NCI-H1930 (cell line): ENCODE measurements around the gene TCHP.

Experiments
- DNase-seq, 2 experiments: peaks; one replicate each; lab custom pipeline; 2025; lab: John Stamatoyannopoulos, UW

The TCHP gene

GRCh38 chr12:109932878-109933503 is 32.9 kb downstream of the TCHP start:
- DNase-seq, result no peak

- no peak for DNase-seq
Measured at GRCh38 chr12:109934026-109934425, 34.0 kb downstream of the TCHP start.

GRCh38 chr12:109937371-109937770 is 37.3 kb downstream of the TCHP start:
- DNase-seq, result no peak

GRCh38 chr12:109938947-109939346 is 38.9 kb downstream of the TCHP start:
- no peak for DNase-seq

GRCh38 chr12:109939504-109939903 is 39.4 kb downstream of the TCHP start:
- no peak for DNase-seq

GRCh38 chr12:109940339-109940923 is 40.4 kb downstream of the TCHP start:
- DNase-seq, result no peak

GRCh38 chr12:109943811-109944210 is 43.7 kb downstream of the TCHP start:
- DNase-seq, result no peak

GRCh38 chr12:109944561-109945359 is 44.7 kb downstream of the TCHP start:
- no peak for DNase-seq

- DNase-seq, result no peak
Measured at GRCh38 chr12:109946505-109946904, 46.4 kb downstream of the TCHP start.

GRCh38 chr12:109946913-109947312 is 46.8 kb downstream of the TCHP start:
- DNase-seq, result no peak

- no peak for DNase-seq
Measured at GRCh38 chr12:109947521-109947920, 47.4 kb downstream of the TCHP start.

- no peak for DNase-seq
Measured at GRCh38 chr12:109948368-109948767, 48.3 kb downstream of the TCHP start.

GRCh38 chr12:109949089-109949488 is 49.0 kb downstream of the TCHP start:
- DNase-seq, result no peak

GRCh38 chr12:109950625-109951024 is 50.6 kb downstream of the TCHP start:
- DNase-seq, result no peak

- DNase-seq, result no peak
Measured at GRCh38 chr12:109951136-109951535, 51.1 kb downstream of the TCHP start.

GRCh38 chr12:109951751-109952150 is 51.7 kb downstream of the TCHP start:
- DNase-seq, result no peak

GRCh38 chr12:109952160-109952858 is 52.2 kb downstream of the TCHP start:
- DNase-seq, result no peak

GRCh38 chr12:109952873-109953272 is 52.8 kb downstream of the TCHP start:
- no peak for DNase-seq

- no peak for DNase-seq
Measured at GRCh38 chr12:109953656-109954055, 53.6 kb downstream of the TCHP start.

GRCh38 chr12:109958374-109958773 is 58.3 kb downstream of the TCHP start:
- DNase-seq, result no peak

- no peak for DNase-seq
Measured at GRCh38 chr12:109959411-109960093, 59.5 kb downstream of the TCHP start.

- DNase-seq, result no peak
Measured at GRCh38 chr12:109961201-109961600, 61.1 kb downstream of the TCHP start.
